HEK293 (cell line): ENCODE data around the gene SLC12A1.

Experiments
- CTCF ChIA-PET: fragments of 350-600 bp; formaldehyde crosslinking; extraction: SDS; loops from one replicate; lab custom pipeline; 2021; ENCODE audit warnings: antibody characterized with exemption; lab: Yijun Ruan, JAX
- POLR2A ChIA-PET: fragments of 300-600 bp; formaldehyde crosslinking; extraction: SDS; loops from one replicate; lab custom pipeline; 2020; ENCODE audit warnings: antibody characterized with exemption, inconsistent platforms; lab: Yijun Ruan, JAX
- H3K27ac ChIP-seq: fragments of 200-500 bp; sonication (Bioruptor generic); 2 replicates; pipeline ENCODE4 v1.5.1; 2014; ENCODE audit warnings: low read depth, low read length, control low read depth, inconsistent platforms; ENCODE audit errors: extremely low read depth
- H3K36me3 ChIP-seq, 2 experiments: fragments of 200-500 bp in 1 of 2; sonication (Bioruptor generic) in 1 of 2; 1 replicate in 1 of 2; 2 replicates in 1 of 2; pipeline ENCODE4 v1.5.1; 2014 to 2017; ENCODE audit warnings: inconsistent platforms in 2 of 2, low read length in 2 of 2; ENCODE audit not compliant: control insufficient read depth in 2 of 2, insufficient read depth in 1 of 2
- H3K4me1 ChIP-seq: fragments of 200-500 bp; sonication (Bioruptor generic); 2 replicates; pipeline ENCODE4 v1.5.1; 2014; ENCODE audit warnings: mild to moderate bottlenecking, low read length, inconsistent platforms; ENCODE audit not compliant: control insufficient read depth, insufficient read depth
- H3K4me3 ChIP-seq: 2 replicates; pipeline ENCODE4 v1.5.1; 2011; ENCODE audit warnings: low read depth, mild to moderate bottlenecking, control low read depth, low read length, moderate library complexity
- H3K9me3 ChIP-seq: fragments of 200-500 bp; sonication (Bioruptor generic); 2 replicates; pipeline ENCODE4 v1.5.1; 2014; ENCODE audit warnings: low read depth, low read length, inconsistent platforms; ENCODE audit not compliant: control insufficient read depth, insufficient read depth
- GLIS1 ChIP-seq: fragments of 450-650 bp; formaldehyde crosslinking; IDR thresholded peaks from 2 replicates; pipeline ENCODE4 v1.5.1; 2016; ENCODE audit warnings: missing biosample characterization, missing genetic modification characterization
- OVOL3 ChIP-seq: fragments of 450-650 bp; formaldehyde crosslinking; IDR thresholded peaks from 2 replicates; pipeline ENCODE4 v1.5.1; 2016; ENCODE audit warnings: missing biosample characterization, missing genetic modification characterization
- RBAK ChIP-seq: fragments of 450-650 bp; formaldehyde crosslinking; IDR thresholded peaks from 2 replicates; pipeline ENCODE4 v1.5.1; 2016; ENCODE audit warnings: missing biosample characterization, missing genetic modification characterization
- REST ChIP-seq: fragments of 450-650 bp; formaldehyde crosslinking; IDR thresholded peaks from 2 replicates; pipeline ENCODE4 v1.5.1; 2016; ENCODE audit warnings: missing biosample characterization, missing genetic modification characterization
- SETDB1 ChIP-seq: IDR thresholded peaks from one replicate; pipeline ENCODE4 v1.6.1; 2017; ENCODE audit warnings: mild to moderate bottlenecking, low read length, moderate library complexity, mixed read lengths; ENCODE audit not compliant: insufficient read length
- SP7 ChIP-seq: fragments of 450-650 bp; formaldehyde crosslinking; IDR thresholded peaks from 2 replicates; pipeline ENCODE4 v1.5.1; 2016; ENCODE audit warnings: missing biosample characterization, missing genetic modification characterization
- ZNF112 ChIP-seq: fragments of 450-650 bp; formaldehyde crosslinking; IDR thresholded peaks from 2 replicates; pipeline ENCODE4 v1.5.0; 2017; ENCODE audit warnings: missing biosample characterization, missing genetic modification characterization
- ZNF140 ChIP-seq: fragments of 450-650 bp; formaldehyde crosslinking; IDR thresholded peaks from 2 replicates; pipeline ENCODE4 v1.5.1; 2016; ENCODE audit warnings: missing biosample characterization, missing genetic modification characterization
- ZNF175 ChIP-seq: fragments of 450-650 bp; formaldehyde crosslinking; IDR thresholded peaks from 2 replicates; pipeline ENCODE4 v1.5.1; 2016; ENCODE audit warnings: missing biosample characterization, missing genetic modification characterization
- ZNF266 ChIP-seq: fragments of 450-650 bp; formaldehyde crosslinking; IDR thresholded peaks from 2 replicates; pipeline ENCODE4 v1.5.1; 2016; ENCODE audit warnings: missing biosample characterization, missing genetic modification characterization, low read depth
- ZNF341 ChIP-seq: fragments of 450-650 bp; formaldehyde crosslinking; IDR thresholded peaks from 2 replicates; pipeline ENCODE4; 2016; ENCODE audit warnings: low read depth, missing biosample characterization, missing genetic modification characterization
- ZNF350 ChIP-seq: fragments of 450-650 bp; formaldehyde crosslinking; IDR thresholded peaks from 2 replicates; pipeline ENCODE4 v1.5.0; 2017; ENCODE audit warnings: missing biosample characterization, mild to moderate bottlenecking, missing genetic modification characterization
- ZNF366 ChIP-seq: fragments of 450-650 bp; formaldehyde crosslinking; conservative IDR thresholded peaks from 2 replicates; pipeline ENCODE4 v1.5.1; 2016; ENCODE audit warnings: missing biosample characterization, missing genetic modification characterization
- ZNF48 ChIP-seq: fragments of 450-650 bp; formaldehyde crosslinking; IDR thresholded peaks from 2 replicates; pipeline ENCODE4 v1.5.1; 2016; ENCODE audit warnings: missing biosample characterization, missing genetic modification characterization
- ZNF514 ChIP-seq: fragments of 450-650 bp; formaldehyde crosslinking; IDR thresholded peaks from 2 replicates; pipeline ENCODE4 v1.5.1; 2016; ENCODE audit warnings: missing biosample characterization, missing genetic modification characterization
- ZNF558 ChIP-seq: fragments of 450-650 bp; formaldehyde crosslinking; IDR thresholded peaks from 2 replicates; pipeline ENCODE4 v1.5.1; 2016; ENCODE audit warnings: missing biosample characterization, missing genetic modification characterization
- ZNF560 ChIP-seq: fragments of 450-650 bp; formaldehyde crosslinking; IDR thresholded peaks from 2 replicates; pipeline ENCODE4 v1.5.1; 2017; ENCODE audit warnings: missing biosample characterization, missing genetic modification characterization, borderline replicate concordance
- ZNF677 ChIP-seq: fragments of 450-650 bp; IDR thresholded peaks from 2 replicates; pipeline ENCODE4 v1.5.0; 2018; ENCODE audit warnings: missing biosample characterization, mild to moderate bottlenecking, missing genetic modification characterization, moderate library complexity
- TF ChIP-seq, protein P1 (sequence below): fragments of 450-650 bp; formaldehyde crosslinking; IDR thresholded peaks from 2 replicates; pipeline ENCODE4 v1.5.1; 2017; ENCODE audit warnings: missing biosample characterization, missing genetic modification characterization
- TF ChIP-seq, protein P2 (sequence below): fragments of 450-650 bp; formaldehyde crosslinking; IDR thresholded peaks from 2 replicates; pipeline ENCODE4 v1.5.1; 2016; ENCODE audit warnings: missing biosample characterization, missing genetic modification characterization
- TF ChIP-seq, protein P3 (sequence below): fragments of 450-650 bp; formaldehyde crosslinking; conservative IDR thresholded peaks from 2 replicates; pipeline ENCODE4 v1.5.1; 2016; ENCODE audit warnings: low read depth, missing biosample characterization, missing genetic modification characterization

SLC12A1 gene

GRCh38 chr15:48205981-48206380 lies at the start of gene SLC12A1:
Gene SLC12A1, plus strand, starts transcription at chr15:48206302. Its CDS starts 1,418 bp downstream, at chr15:48207720.
- no peaks in the 10 kb centered on the region for H3K4me1 ChIP-seq
- no peak within 1 kb of the TSS for H3K27ac ChIP-seq
- TF ChIP-seq ZNF677 (tag by site-specific recombination), result no peak
- TF ChIP-seq ZNF48, result no peak
- TF ChIP-seq ZNF366 (tag by site-specific recombination), result no peak
- TF ChIP-seq GLIS1 (tag by site-specific recombination), result no peak
- TF ChIP-seq ZNF266 (tag by site-specific recombination), result no peak
- TF ChIP-seq, all 188 proteins: peak for 0
- POLR2A ChIA-PET, result no interaction called here
- Histone ChIP-seq H3K4me3 (no peak within 1 kb of the TSS), H3K36me3 (no peaks in the 10 kb centered on the region), H3K9me3 (no peaks in the 10 kb centered on the region)
- CTCF ChIA-PET, result no interaction called here

DNA sequence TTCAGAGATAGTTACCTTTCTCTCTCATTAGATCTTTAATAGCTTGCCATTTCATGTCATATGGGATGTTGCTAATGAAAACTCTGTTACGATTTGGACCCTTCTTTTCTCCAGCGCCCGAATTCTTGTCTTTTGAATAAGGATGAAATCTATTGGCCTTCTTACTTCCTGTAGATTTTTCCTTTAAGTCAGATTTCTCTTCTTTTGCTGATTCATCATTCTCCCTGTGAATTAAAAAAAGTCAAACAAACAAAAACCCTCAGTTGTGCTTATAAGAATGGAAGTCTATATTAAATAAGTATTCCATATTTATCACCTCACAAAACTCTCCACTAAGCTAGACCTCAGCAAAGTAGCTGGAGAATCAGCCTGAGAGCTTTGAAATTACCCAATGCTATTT lies 37.5 kb upstream of the SLC12A1 start:
- ChIA-PET POLR2A (no interaction called here), CTCF (interaction anchor here (0.5 kb wide), 1 partner anchor 230 kb away, joined by 3 read pairs; no protein-coding TSS in a partner anchor)
- Histone ChIP-seq H3K4me1 (no peaks in the 10 kb centered on the region), H3K9me3 (no peaks in the 10 kb centered on the region; the same call in 1 of the 2 replicates), H3K36me3 (peaks cover 5 to 30% of the 10 kb centered on the region in 2 experiments; a peak in 2 of 3 replicates), H3K27ac (no peak overlapping the region), H3K4me3 (no peak overlapping the region)
- no peak for TF ChIP-seq ZNF112 (tag by site-specific recombination)
- TF ChIP-seq ZNF558, result no peak
- TF ChIP-seq, protein P1, sequence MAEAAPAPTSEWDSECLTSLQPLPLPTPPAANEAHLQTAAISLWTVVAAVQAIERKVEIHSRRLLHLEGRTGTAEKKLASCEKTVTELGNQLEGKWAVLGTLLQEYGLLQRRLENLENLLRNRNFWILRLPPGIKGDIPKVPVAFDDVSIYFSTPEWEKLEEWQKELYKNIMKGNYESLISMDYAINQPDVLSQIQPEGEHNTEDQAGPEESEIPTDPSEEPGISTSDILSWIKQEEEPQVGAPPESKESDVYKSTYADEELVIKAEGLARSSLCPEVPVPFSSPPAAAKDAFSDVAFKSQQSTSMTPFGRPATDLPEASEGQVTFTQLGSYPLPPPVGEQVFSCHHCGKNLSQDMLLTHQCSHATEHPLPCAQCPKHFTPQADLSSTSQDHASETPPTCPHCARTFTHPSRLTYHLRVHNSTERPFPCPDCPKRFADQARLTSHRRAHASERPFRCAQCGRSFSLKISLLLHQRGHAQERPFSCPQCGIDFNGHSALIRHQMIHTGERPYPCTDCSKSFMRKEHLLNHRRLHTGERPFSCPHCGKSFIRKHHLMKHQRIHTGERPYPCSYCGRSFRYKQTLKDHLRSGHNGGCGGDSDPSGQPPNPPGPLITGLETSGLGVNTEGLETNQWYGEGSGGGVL (tag by site-specific recombination), result no peak
- no peak for TF ChIP-seq RBAK (tag by site-specific recombination)
- TF ChIP-seq SP7 (tag by site-specific recombination), result no peak
- TF ChIP-seq ZNF560 (tag by site-specific recombination), result no peak
- no peak for TF ChIP-seq ZNF350 (tag by site-specific recombination)
- no peak for TF ChIP-seq REST (tag by site-specific recombination)
- no peak for TF ChIP-seq ZNF175 (tag by site-specific recombination)
- TF ChIP-seq OVOL3 (tag by site-specific recombination), result no peak
- no peak for TF ChIP-seq ZNF341 (tag by site-specific recombination)
- no peak for TF ChIP-seq ZNF514 (tag by site-specific recombination)
- TF ChIP-seq, protein P2, sequence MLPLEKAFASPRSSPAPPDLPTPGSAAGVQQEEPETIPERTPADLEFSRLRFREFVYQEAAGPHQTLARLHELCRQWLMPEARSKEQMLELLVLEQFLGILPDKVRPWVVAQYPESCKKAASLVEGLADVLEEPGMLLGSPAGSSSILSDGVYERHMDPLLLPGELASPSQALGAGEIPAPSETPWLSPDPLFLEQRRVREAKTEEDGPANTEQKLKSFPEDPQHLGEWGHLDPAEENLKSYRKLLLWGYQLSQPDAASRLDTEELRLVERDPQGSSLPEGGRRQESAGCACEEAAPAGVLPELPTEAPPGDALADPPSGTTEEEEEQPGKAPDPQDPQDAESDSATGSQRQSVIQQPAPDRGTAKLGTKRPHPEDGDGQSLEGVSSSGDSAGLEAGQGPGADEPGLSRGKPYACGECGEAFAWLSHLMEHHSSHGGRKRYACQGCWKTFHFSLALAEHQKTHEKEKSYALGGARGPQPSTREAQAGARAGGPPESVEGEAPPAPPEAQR (tag by site-specific recombination), result no peak
- TF ChIP-seq, protein P3, sequence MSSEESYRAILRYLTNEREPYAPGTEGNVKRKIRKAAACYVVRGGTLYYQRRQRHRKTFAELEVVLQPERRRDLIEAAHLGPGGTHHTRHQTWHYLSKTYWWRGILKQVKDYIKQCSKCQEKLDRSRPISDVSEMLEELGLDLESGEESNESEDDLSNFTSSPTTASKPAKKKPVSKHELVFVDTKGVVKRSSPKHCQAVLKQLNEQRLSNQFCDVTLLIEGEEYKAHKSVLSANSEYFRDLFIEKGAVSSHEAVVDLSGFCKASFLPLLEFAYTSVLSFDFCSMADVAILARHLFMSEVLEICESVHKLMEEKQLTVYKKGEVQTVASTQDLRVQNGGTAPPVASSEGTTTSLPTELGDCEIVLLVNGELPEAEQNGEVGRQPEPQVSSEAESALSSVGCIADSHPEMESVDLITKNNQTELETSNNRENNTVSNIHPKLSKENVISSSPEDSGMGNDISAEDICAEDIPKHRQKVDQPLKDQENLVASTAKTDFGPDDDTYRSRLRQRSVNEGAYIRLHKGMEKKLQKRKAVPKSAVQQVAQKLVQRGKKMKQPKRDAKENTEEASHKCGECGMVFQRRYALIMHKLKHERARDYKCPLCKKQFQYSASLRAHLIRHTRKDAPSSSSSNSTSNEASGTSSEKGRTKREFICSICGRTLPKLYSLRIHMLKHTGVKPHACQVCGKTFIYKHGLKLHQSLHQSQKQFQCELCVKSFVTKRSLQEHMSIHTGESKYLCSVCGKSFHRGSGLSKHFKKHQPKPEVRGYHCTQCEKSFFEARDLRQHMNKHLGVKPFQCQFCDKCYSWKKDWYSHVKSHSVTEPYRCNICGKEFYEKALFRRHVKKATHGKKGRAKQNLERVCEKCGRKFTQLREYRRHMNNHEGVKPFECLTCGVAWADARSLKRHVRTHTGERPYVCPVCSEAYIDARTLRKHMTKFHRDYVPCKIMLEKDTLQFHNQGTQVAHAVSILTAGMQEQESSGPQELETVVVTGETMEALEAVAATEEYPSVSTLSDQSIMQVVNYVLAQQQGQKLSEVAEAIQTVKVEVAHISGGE (tag by site-specific recombination), result no peak
- no peak for TF ChIP-seq ZNF140
- no peak for TF ChIP-seq ZNF677 (tag by site-specific recombination)
- TF ChIP-seq SETDB1, result no peak
